COLO829 (cell line): ENCODE results near the gene SFTA2.
"Not testable (repeated sequence)": the region's sequence is repeated elsewhere in the genome, so short reads cannot be mapped to it uniquely, and the experiment has no call there.

ENCODE experiments used
- DNase-seq: peaks from one replicate; pipeline ENCODE4 v3.0.0; 2012; ENCODE audit warnings: low spot score

Gene SFTA2

DNA sequence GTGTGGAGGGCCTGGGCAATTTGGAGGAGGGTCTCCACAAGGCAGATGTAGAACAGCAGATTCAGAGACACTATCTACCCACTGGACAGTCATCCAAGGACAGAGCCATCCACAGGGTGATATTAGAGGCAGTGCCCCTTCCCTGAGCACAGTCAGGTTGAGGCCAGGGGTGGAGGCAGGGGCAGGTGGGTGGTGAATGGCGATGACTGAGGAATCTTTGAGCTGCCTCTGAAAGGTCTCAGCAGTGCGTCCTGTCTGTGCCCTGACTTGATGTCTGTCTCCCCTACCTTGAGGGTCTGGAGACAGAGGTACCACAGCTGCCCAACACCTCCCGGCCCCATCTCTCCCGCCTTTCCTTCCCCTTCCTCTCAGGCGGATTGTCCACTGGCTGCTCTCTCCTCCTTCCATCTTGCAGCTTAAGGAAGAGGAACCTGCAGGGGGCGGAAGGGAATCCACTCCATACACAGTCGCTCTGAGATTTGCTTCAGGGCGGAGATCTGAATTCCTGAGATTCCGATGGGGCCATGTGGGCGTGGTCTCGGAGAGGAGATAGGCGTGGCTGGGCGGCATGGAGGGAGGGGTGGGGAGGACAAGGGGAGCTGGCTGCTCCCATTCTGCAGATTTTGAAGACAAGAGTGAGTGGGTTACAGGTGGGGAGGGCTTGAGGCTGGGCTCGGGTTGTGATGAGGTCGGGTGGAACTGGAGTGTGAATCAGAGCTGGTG lies 10.5 kb upstream of the SFTA2 start:
- peak; percentile 94 for DNase-seq

DNA sequence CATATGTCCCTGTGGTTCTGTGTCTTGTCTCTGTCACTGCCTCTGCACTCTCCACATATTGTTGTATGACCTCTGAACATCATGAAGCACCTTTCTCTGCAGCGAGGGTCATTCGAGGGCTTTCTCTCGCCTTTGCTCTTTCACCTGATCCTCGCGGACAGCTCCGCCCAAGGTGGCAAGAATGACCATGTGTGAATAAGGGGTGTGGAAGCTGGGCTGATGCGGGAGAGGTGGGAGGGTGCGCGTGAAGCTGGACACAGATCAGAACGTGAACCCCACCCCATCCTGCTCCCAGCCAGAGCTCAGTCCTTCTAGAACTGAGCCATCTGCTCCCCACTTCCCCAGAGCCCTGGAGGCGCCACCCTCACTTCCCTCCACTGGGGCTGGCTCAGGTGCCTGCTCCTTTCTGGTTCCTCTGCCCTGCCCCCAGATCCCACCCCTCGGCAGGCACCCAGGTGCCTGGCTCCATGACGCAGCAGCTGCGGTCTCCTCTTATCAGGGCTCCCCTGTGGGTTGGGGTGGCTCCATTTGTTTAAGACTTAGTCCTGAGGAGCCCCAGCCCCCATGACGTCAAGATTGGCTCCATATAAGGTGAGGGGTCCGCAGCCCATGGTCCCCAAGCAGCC lies 8.5 kb upstream of the SFTA2 start, which contains the start of gene MUCL3:
MUCL3 (plus strand) TSS at position 613 of the 626 bp plus-strand sequence. CDS start 27 bp downstream, outside the sequence.
- no peak for DNase-seq

DNA sequence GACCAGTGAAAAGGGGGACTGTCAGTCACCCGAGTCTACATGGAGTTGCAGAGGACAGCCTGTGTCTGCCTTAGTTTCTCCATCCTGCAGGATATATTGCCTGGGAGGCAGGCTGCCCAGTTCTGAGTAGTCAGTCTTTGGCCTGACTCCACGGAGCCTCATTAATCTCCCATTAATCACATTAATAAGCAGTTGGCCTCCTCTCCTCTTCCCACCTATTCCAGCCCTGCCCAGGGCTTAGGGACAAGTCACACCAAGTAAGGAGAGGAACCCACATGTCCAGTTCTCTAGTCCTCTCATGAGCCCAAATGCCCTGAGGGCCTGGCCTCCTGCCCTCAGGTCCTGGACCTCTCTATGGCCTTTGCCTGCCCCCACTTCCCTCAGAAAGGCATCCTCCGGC lies 7.5 kb upstream of the SFTA2 start:
- no peak for DNase-seq

DNA sequence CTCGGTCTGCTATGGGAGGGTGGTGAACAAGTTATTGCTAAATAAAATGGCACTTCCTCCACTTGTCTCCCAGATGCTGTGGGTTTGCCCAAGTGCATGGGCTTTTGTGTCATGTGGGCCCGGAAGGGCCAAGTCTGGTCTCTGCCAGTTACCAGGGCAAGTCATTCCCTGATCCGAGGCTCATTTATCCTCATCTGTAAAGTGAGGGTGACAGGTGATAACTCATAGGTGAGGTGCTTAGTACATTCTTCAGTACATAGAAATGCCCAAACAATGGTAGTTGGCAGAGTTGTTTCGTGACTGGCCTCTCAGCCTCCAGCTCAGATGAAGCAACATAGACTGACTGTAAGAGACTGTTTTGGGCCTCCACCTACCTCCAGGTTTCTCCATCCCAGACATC lies 6.8 kb upstream of the SFTA2 start:
- no peak for DNase-seq

DNA sequence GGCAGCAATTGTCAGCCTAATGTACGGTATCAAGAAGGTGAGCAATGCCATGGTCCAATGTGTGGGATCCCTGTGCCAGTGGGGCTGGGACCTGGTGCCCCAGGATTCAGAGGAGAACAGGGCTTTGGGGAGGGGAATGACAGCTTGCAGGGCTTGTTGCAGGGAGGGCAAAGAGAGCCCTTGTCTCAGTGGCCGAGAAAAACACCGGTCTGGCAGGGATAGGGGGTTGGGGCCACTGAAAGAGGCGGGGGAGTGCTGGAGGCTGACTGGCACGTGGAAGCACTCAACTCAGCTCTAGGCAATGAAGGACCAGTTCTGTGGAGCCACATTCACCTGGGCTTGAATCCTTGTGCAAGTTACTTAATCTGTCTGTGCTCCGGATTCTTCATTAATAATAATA lies 5.3 kb upstream of the SFTA2 start:
- no peak for DNase-seq

DNA sequence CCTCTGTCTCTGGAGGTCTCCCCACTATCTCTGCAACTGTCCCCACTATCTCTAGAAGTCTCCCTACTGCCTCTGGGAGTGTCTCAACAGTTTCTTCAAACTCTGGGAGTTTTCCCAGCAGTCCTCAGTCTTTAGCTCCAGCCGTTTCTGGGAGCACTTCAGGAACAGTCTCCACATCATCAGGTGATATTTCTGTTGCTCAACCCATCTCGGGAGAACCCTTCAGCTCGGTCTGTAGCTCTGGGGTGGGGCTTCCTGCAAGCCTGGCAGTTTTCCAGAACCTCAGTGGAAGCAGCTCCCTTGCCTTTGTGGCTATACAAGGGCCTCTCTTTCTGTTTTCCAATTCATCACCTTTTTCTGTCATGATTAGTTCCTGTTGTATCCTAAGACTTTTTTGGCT lies 3.0 kb upstream of the SFTA2 start:
- no peak for DNase-seq

DNA sequence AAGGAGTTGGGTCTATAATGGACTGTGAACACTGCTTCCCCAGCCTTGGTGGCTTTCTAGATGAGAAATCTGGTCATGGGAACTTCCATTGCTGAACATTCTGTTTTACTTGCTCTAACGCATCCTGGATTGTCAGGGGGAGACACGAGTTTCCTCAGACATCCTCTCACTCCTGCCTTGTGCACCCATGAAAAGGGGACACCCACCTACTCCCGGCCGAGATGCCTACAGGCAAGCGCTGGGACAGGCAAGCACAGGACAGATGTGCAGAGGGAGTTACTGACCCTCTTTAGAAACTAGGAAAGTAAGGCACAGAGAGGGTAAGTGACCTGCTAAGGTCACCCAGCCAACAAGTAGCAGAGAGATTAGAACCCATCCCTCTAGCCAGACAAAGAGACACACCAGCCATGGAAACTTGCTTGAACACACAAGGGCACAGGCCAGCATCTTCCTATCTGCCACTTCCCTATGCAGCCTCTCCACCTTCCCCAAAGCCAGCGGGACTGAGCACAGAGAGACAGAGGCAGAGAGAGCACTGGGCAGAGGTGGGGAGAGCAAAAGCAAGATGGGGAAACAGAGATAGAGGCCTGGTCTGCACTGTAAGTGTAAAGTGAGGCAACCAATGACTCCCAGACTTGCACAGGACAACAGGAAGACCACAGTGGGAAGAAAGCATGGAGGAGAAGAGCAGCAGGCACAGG lies 845 bp upstream of the SFTA2 start:
- DNase-seq, result no peak

DNA sequence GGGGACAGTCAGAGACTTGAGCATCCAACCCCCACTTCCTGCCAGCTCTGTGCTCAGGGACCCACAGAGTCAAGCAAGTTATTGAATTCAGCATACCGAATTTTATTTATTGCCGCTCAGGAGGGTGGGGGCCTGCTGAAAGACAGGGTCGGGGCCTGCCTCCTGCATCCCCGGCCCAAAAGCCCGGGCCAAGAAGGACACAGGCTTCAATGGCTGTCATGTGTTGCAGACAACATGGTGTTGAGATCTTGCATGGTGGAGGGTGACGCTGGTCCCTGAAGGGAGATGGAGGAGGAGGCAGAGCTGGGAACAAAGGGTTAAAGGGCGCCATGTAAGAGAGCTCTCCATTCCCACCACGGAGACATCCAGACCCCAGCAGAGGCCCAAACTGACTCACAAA lies 698 bp downstream of the SFTA2 start:
- DNase-seq, result no peak

DNA sequence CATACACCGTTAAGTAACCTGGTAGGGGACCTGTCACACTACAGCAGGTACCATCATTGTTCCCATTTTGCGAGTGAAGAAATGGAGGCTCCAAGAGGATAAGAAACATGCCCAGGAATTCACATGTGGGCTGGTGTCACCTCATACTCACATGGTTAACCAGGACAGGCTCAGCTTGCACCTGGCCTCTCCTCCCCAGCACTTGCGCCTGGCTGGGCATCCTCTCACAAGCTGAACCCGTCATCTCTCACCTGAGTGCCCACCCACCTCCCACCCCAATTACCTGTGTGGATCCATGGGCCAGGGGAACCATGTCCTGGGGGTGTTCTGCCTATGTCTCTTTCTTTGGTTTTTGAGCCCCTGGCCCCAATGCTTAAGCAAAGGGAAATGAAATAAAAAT lies 1.5 kb downstream of the SFTA2 start:
- DNase-seq, result no peak

DNA sequence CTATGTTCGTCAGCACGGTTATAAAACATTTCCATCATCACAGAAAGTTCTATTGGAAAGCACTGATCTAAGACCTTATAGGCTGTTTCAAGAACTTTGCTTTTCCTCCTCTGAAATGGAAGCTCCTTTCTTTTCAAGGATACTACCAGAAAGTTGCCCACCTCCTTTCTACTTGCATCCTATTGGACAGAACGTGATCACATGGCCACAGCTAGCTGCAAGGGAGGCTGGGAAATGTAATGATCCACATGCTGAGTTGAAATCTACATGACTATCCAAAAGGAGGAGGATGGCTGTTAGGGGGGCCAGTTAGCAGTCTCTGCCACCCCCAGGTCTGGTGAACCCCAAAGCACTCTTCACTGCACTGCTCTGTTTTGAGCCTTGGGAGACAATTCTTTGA lies 3.3 kb downstream of the SFTA2 start:
- DNase-seq, result no peak

DNA sequence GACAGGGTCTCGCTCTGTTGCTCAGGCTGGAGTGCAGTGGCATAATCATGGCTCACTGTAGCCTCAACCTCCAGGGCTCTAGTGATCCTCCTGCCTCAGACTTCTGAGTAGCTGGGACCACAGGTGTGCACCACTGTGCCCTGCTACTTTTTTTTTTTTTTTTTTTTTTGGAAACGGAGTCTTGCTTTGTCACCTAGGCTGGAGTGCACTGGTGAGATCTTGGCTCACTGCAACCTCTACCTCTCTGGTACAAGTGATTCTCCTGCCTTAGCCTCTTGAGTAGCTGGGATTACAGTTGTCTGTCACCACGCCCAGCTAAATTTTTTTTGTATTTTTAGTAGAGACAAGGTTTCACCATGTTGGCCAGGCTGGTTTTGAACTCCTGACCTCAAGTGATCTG lies 4.9 kb downstream of the SFTA2 start:
- DNase-seq, result not testable (repeated sequence)

DNA sequence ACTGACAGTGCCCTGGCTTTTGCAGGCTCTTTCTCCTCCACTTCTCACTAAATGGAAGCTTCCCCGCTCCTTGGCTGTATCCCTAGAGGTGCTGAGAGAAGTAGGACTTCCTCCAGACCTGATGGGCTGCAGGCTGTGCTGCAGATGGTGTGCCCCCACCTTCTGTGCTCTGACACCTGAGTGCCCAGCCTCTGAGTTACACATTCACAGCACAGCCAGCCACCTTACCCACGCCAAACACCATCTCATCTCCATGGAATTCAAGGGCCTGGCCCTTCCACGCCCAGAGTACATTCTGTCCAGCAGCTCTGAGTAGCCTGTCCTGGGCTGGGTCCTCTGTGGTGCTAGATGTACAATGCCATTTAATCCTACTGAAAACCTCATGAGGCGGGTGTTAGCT lies 5.3 kb downstream of the SFTA2 start:
- DNase-seq, result no peak

DNA sequence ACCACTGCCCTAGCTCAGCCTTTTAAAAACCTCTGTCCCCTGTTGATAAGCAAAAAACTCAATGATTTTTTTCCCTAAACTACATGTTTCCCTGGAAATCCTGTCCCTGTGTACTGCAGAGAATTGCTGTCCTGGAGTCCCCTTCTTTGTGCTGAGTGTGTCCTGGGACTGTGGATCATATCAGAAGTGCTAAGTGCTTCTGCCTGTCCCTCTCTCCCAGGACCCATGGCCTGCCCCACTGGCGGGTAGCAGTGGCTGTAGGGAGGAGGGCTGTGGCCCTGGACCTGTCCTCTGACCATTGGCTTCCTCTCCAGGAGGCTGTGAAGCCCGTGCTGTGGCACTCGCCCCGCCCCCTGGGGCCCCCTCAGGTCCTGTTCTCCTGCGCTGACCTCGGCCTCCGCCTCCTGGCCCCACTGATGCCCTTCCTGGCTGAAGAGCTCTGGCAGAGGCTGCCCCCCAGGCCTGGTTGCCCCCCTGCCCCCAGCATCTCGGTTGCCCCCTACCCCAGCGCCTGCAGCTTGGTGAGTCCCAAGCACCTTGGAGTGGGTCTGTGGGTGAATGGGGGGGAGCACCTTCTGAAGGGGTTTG lies 7.8 kb downstream of the SFTA2 start:
- not testable (repeated sequence) for DNase-seq

DNA sequence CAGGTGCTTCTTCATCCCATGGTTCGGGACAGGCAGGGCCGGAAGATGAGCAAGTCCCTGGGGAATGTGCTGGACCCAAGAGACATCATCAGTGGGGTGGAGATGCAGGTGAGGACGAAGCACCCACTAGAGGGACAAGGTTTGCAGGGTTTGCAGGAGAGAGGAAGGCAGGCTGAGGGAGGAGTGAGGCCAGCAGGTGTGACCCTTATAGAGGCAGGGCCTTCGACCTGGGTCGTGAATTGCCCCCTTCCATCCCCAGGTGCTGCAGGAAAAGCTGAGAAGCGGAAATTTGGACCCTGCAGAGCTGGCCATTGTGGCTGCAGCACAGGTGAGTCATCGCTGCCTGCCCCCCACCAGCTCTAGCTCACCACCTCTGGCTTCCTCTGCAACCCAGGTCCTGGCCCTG lies 9.5 kb downstream of the SFTA2 start:
- DNase-seq, result no peak

DNA sequence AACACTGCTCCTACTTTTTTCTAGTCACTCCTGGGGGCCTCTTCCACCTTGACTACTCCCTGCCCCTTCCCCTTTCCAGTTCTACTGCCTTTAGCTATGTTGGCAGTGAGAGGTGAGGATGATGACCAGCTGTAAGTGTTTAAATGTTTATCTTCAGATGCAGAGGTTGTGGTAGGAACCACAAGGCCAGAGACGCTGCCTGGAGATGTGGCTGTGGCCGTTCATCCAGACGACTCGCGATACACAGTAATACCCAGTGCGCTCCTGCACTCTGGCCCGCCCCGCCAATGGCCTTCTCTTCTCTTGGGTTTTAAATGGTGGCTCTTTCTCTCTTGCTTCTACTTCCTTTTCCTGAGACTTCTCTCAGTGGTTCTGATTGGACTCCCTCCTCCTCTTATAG lies 13.3 kb downstream of the SFTA2 start:
- no peak for DNase-seq

DNA sequence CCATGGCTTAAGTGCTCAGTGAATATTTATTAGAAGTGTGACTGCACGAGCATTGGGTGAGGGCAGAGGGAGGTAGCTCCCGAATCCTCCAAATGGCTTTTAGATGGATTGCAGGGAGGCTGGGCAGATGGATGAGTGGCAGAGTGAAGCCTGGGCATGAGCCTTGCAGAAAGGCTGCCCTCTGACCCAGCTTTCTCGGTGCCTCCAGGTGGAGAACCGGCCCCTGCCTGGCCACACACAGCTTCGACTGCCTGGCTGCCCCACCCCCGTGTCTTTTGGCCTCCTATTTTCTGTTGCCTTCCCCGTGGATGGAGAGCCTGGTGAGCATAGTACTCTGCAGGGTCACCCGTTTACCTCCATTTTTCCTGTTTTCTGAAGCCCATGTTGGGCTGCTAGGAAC lies 14.5 kb downstream of the SFTA2 start:
- no peak for DNase-seq

DNA sequence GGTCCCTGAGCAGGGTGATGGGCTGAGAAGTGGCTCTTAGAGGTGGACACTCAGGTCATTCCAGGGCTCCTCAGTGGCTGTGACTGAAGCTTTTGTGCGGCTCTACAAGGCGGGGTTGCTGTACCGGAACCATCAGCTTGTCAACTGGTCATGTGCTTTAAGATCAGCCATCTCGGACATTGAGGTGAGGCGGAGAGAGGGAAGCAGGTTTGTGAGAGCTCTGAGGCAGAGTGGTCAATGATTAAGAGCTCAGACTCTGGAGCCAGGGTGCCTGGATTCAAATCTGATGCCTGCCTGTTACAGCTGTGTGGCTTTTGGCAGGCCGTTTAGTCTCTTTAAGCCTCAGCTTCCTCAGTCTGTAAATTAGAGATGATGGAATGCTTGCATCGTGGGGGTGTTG lies 14.9 kb downstream of the SFTA2 start:
- DNase-seq, result no peak

DNA sequence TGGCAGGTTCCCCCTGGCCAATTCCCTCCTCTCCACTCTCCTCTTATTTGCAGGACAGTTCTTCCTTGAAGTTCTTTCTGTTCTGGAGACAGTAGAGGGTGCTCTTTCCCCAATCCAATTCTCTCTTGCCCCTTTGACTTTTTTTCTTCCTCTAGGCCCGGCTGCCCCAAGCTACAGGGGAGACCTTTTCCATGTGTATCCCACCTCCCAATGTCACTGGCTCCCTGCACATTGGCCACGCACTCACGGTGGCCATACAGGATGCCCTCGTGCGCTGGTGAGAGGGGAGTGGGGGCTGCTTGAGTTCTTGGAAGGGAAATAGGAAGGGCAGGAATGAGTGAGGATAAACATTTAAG lies 16.4 kb downstream of the SFTA2 start:
- DNase-seq, result peak; percentile 93

DNA sequence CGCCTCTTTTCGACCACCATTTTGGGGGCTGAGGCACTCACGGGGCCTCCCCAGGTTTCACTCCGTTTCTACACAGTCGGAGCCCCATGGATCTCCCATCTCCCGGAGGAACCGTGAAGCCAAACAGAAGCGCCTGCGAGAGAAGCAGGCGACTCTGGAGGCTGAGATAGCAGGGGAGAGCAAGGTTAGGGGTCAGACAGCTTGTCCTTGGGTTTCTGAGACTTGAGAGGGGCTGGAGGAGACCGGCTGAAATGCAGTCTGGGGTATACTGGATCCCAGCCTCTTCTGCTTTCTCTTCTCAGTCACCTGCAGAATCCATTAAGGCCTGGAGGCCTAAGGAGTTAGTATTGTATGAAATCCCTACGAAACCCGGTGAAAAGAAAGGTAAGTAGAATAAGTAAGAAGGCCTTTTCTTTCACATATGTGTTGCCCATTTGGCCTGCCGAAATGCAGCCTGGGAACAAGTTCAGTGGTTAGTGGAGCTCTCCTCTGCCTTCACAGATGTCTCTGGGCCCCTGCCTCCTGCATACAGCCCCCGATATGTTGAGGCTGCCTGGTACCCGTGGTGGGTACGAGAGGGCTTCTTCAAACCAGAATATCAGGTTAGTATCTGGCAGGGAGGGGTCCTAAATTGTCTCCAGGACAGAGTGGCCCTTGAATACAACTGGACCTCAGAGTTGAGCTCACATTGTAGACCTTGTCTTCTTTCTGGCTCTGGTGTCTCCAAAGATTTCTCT lies 16.9 kb downstream of the SFTA2 start:
- DNase-seq, result no peak

DNA sequence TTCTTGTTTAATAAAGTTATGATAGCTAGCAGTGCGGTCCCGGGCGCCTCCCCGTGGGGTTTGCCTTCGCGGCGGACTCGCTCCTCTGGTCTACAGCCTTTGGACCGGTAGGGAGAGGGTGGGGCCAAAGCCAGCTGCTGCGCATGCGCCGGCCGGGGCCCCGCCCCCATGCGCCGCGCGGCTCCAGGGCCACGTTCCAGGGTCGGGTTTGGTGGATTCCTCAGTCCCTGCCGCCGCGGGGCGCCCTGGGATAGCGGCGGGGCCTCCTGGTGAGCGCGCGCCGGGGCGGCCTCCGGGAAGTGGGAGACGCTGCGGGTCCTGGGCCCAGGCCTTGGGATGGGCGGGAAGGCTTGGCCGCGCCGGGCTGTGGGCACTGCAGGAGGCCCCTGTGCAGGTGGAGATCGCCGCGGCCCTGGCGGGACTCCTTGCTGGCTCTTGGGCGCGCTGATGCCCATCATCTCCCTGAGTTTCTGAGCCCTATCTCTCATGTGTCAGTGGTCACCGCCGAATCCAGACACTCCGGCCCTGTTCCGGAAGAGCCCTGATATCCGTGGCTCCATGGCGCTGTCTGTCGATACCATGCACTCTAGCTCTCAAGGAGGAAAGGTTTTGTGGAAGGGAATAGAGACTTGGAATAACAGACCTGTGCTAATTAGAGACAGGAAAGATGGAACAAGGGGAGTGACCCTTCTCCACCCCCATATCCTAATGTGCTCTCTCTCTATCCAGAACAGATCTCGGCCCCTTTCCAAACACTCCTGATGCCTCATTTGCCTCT lies 17.7 kb downstream of the SFTA2 start, which contains the start of gene VARS2:
VARS2 (plus strand) TSS at position 163 of the 778 bp plus-strand sequence; CDS start at position 762, 599 bp downstream.
- peak; percentile 96 for DNase-seq

DNA sequence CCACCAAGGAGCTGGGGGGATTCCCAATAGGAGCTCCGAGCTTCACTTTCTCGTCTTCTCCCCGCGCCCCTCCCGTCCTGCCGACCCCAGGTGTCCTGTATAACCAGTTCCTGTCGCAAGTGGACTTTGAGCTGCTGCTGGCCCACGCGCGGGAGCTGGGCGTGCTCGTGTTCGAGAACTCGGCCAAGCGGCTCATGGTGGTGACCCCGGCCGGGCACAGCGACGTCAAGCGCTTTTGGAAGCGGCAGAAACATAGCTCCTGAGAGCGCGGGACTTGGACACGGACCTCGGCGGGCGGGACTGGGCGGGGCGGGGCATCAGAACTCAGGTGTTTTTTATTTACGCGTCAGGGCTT lies 18.3 kb downstream of the SFTA2 start:
- no peak for DNase-seq
